MM.1S (cell line): ENCODE results near the gene SLC33A1.

Experiments
- CTCF ChIP-seq: fragments of 300-600 bp; sonication (generic); IDR thresholded peaks from 2 replicates; pipeline ENCODE4 v1.5.1; 2016; ENCODE audit warnings: antibody characterized with exemption, low read length, mixed read lengths
- EZH2 ChIP-seq: fragments of 300-600 bp; sonication (generic); optimal IDR thresholded peaks from 2 replicates; pipeline ENCODE3; 2017; ENCODE audit warnings: low read depth, mild to moderate bottlenecking, antibody characterized with exemption, low read length, mixed read lengths

- no peak for TF ChIP-seq CTCF
- TF ChIP-seq EZH2: no peak
Observed at GRCh38 chr3:155891321-155891720, 37.1 kb upstream of the SLC33A1 start.
